ENCODE results near the gene GALNT1.
A peak's percentile ranks its signal among the peaks of the same experiment; 100 is the strongest.

Gene GALNT1

GRCh38 chr18:35641467-35641866, 59.9 kb downstream of the GALNT1 start:
- no peak overlapping the region for H3K9ac ChIP-seq (ENCODE audit: low read length)

GRCh38 chr18:35641916-35642315, 60.4 kb downstream of the GALNT1 start:
- peak; percentile 29 for DNase-seq (ENCODE audit: low read depth)
- Histone ChIP-seq H3K4me3 (ENCODE audit: low read length) (no peak overlapping the region), H3K9me3 (ENCODE audit: control insufficient read depth, low read length) (no peaks in the 10 kb centered on the region), H3K4me1 (ENCODE audit: control insufficient read depth, insufficient read depth, low read length) (peaks cover 7% of the 10 kb centered on the region), H3K27me3 (replicated peaks; ENCODE audit: control insufficient read depth, insufficient read depth, low read length) (no peaks in the 10 kb centered on the region), H3K9ac (ENCODE audit: low read length) (no peak overlapping the region), H3K36me3 (ENCODE audit: control insufficient read depth, insufficient read depth, low read length, severe bottlenecking) (peaks cover 5% of the 10 kb centered on the region)

More at GRCh38 chr18:35641467-35641866, 59.9 kb downstream of the GALNT1 start:
- Histone ChIP-seq H3K4me1 (ENCODE audit: control insufficient read depth, insufficient read depth, low read length) (peaks cover 7% of the 10 kb centered on the region), H3K4me3 (ENCODE audit: low read length) (no peak overlapping the region), H3K27me3 (replicated peaks; ENCODE audit: control insufficient read depth, insufficient read depth, low read length) (no peaks in the 10 kb centered on the region), H3K36me3 (ENCODE audit: control insufficient read depth, insufficient read depth, low read length, severe bottlenecking) (peaks cover 4% of the 10 kb centered on the region), H3K9me3 (ENCODE audit: control insufficient read depth, low read length) (no peaks in the 10 kb centered on the region)
- DNase-seq (ENCODE audit: low read depth): no peak

- H3K9me3 ChIP-seq (ENCODE audit: control insufficient read depth, low read length): no peaks in the 10 kb centered on the region
- H3K4me1 ChIP-seq (ENCODE audit: control insufficient read depth, insufficient read depth, low read length): peaks cover 7% of the 10 kb centered on the region
Measured at GRCh38 chr18:35642802-35643201, 61.3 kb downstream of the GALNT1 start.

GRCh38 chr18:35646449-35646848, 64.9 kb downstream of the GALNT1 start:
- H3K4me3 ChIP-seq (ENCODE audit: low read length): no peak overlapping the region
- no peak overlapping the region for H3K9ac ChIP-seq (ENCODE audit: low read length)
- DNase-seq (ENCODE audit: low read depth): no peak
- H3K27me3 ChIP-seq (replicated peaks; ENCODE audit: control insufficient read depth, insufficient read depth, low read length): no peaks in the 10 kb centered on the region
- peaks cover 7% of the 10 kb centered on the region for H3K4me1 ChIP-seq (ENCODE audit: control insufficient read depth, insufficient read depth, low read length)
- no peaks in the 10 kb centered on the region for H3K9me3 ChIP-seq (ENCODE audit: control insufficient read depth, low read length)
- peaks cover 5% of the 10 kb centered on the region for H3K36me3 ChIP-seq (ENCODE audit: control insufficient read depth, insufficient read depth, low read length, severe bottlenecking)

More at GRCh38 chr18:35642802-35643201, 61.3 kb downstream of the GALNT1 start:
- DNase-seq (ENCODE audit: low read depth): no peak
- no peaks in the 10 kb centered on the region for H3K27me3 ChIP-seq (replicated peaks; ENCODE audit: control insufficient read depth, insufficient read depth, low read length)
- no peak overlapping the region for H3K4me3 ChIP-seq (ENCODE audit: low read length)
- peaks cover 5% of the 10 kb centered on the region for H3K36me3 ChIP-seq (ENCODE audit: control insufficient read depth, insufficient read depth, low read length, severe bottlenecking)
- no peak overlapping the region for H3K9ac ChIP-seq (ENCODE audit: low read length)

DNA sequence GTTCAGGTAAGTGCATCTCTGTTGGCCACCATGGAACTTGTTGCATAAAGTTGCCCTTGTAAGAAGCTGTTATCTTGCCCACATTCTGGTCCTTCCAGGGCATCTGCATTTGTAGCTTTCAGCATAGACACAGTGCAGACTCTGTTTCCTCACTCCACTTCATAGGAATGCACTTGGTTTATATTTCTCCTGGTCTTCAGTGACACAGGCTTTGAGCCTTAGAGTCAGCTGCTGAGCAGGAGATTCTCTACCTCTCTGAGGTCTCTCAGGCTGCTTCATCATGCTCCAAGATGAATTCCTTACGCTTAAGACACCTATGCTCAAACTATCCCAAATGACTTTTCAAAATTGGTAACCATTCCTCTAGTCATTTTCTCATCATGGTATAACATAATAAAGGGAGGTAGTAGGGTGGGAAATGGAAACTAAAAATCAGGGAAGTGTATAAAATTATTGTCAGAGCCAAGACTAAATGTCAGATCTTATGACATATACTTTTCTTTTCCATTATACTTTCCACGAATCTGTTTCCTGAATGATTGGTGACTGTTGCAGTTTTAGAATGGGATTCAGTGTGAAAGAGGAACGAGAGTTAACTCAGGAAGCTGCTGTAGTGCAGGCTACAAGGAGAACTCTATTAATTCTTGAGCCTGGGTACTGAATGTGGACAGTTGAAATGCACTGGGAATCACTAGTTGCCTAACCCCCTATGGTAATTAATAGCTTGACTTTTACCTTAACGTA, 72.0 kb downstream of the GALNT1 start:
- H3K4me3 ChIP-seq (ENCODE audit: low read length): no peak overlapping the region
- no peak for DNase-seq (ENCODE audit: low read depth)
- H3K4me1 ChIP-seq (ENCODE audit: control insufficient read depth, insufficient read depth, low read length): peaks cover 9% of the 10 kb centered on the region

DNA sequence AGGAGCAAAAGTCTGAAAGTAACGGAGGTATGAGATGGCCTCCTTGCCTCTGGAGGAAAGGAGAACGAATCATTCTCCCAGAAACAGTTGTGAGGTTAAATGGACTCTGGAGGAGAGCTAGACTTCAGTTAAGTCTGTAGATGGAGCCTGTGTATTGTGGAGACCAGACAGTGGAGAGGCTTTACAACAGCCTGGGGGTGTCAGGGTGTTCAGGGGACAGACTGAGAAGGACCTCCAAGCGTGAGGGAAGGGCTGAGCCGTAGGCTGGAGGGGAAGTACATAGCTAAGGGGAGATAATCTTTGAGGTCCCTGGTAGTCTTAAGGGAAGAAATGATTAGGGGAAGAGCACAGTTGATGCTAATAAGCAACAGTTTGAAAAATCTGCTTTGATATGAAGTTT, 76.6 kb downstream of the GALNT1 start:
- Histone ChIP-seq H3K4me3 (ENCODE audit: low read length) (no peak overlapping the region), H3K9ac (ENCODE audit: low read length) (no peak overlapping the region), H3K36me3 (ENCODE audit: control insufficient read depth, insufficient read depth, low read length, severe bottlenecking) (peaks cover under 1% of the 10 kb centered on the region), H3K27me3 (replicated peaks; ENCODE audit: control insufficient read depth, insufficient read depth, low read length) (no peaks in the 10 kb centered on the region), H3K9me3 (ENCODE audit: control insufficient read depth, low read length) (no peaks in the 10 kb centered on the region), H3K4me1 (ENCODE audit: control insufficient read depth, insufficient read depth, low read length) (peaks cover 9% of the 10 kb centered on the region)
- no peak for DNase-seq (ENCODE audit: low read depth)

More for the DNA sequence above, 72.0 kb downstream of the GALNT1 start:
- Histone ChIP-seq H3K36me3 (ENCODE audit: control insufficient read depth, insufficient read depth, low read length, severe bottlenecking) (no peaks in the 10 kb centered on the region), H3K27me3 (replicated peaks; ENCODE audit: control insufficient read depth, insufficient read depth, low read length) (no peaks in the 10 kb centered on the region), H3K9ac (ENCODE audit: low read length) (no peak overlapping the region), H3K9me3 (ENCODE audit: control insufficient read depth, low read length) (no peaks in the 10 kb centered on the region)

DNA sequence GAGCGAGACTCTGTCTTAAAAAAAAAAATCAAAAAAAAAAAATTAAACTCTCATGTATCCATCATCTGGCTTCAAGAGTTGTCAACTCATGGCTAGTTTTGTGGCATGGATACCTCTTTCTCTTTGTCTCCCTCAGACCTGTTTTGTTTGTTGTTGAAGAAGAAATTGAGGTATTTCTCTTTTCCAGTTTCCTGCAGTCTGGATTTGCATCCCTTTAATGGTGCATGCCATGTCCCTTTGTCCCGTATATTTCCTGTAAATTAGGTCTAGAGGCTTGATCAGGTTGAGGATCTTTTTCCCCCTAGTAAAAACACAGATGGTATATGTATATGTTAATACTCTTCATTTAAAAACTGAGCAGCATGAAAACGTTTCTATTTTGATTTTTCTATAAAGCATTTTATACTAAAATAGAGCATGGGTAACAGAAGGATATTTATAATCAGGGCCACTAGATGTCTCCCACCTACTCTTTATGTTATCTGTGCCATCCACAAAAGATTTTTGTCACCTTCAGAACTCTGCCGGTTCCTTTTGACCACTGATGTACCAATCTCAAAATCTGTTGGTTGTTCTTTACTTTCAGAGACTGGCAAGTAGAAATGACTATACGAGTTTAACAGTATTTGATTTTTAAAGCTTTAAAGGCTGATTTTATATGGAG, 80.1 kb downstream of the GALNT1 start:
- DNase-seq (ENCODE audit: low read depth): peak; percentile 25

DNA sequence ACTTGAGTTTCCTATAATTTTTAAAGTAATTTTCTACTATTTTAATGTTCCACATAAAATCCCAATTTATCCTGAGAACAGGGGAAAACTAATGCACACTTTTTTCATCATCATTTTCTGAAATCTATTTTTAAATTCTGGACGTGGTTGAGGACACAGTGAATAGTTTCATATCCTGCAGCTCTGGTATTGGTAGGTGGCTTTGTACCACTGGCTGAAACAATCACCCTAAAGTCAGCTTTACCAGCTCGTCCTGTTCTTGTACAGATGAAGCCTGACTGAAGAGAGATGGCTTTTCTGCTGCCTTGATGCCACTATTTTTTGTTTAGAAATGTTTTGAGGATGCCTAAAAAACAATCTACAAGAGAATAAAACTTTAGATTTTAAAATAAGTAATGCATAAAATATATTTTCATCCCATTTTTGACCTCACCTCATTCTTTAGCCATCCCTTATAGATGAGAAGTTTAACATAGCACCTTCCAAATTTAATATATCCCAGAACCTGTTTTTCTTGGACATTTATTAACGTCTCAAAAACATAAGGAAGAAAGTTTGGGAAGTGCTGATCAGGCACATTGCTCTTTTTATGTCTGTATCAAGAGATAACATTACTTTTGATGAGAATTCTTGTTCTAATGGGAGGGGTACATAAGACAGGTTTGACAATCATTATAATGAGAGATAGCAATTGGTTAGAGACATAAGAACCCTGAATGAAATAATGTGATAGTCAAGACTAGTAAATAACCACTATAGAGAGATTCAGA, 80.9 kb downstream of the GALNT1 start:
- no peak overlapping the region for H3K4me3 ChIP-seq (ENCODE audit: low read length)
- H3K4me1 ChIP-seq (ENCODE audit: control insufficient read depth, insufficient read depth, low read length): no peaks in the 10 kb centered on the region
- H3K9ac ChIP-seq (ENCODE audit: low read length): no peak overlapping the region
- DNase-seq (ENCODE audit: low read depth): no peak
- H3K36me3 ChIP-seq (ENCODE audit: control insufficient read depth, insufficient read depth, low read length, severe bottlenecking): peaks cover 32% of the 10 kb centered on the region
- no peaks in the 10 kb centered on the region for H3K27me3 ChIP-seq (replicated peaks; ENCODE audit: control insufficient read depth, insufficient read depth, low read length)
- H3K9me3 ChIP-seq (ENCODE audit: control insufficient read depth, low read length): no peaks in the 10 kb centered on the region

More for the DNA sequence above, 80.1 kb downstream of the GALNT1 start:
- Histone ChIP-seq H3K9ac (ENCODE audit: low read length) (no peak overlapping the region), H3K4me3 (ENCODE audit: low read length) (no peak overlapping the region), H3K4me1 (ENCODE audit: control insufficient read depth, insufficient read depth, low read length) (no peaks in the 10 kb centered on the region), H3K36me3 (ENCODE audit: control insufficient read depth, insufficient read depth, low read length, severe bottlenecking) (peaks cover 30% of the 10 kb centered on the region), H3K27me3 (replicated peaks; ENCODE audit: control insufficient read depth, insufficient read depth, low read length) (no peaks in the 10 kb centered on the region), H3K9me3 (ENCODE audit: control insufficient read depth, low read length) (no peaks in the 10 kb centered on the region)

DNA sequence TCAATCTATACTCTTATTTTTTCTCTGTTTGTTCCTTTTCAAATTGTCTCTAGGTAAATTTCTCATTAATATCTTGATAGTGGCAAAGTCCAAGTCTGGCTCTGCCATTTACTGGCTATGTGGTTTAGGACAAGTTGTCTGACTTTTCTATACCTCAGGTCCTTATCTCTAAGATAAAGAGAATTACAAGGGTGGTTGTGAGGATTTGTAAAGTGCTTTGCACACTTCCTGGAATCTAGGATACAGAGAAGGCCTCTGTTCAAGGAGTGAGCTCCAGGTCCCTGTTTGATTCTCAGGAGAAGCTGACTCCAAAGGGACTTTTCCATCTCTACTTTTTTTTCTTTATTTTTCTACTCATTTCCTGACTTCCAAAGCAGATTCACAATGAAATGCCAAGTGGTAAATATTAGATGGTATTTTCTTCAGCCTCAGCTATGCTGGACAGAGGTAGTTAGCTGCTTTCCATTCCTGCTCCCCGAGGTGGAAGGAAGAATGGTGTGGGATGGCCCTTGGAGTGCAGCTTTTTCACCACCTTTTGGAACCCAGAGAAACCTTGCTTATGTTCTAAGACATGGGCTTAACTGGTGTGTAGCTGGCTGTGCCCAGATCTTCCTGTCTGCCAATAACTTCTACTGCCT, 90.5 kb downstream of the GALNT1 start:
- no peak overlapping the region for H3K9ac ChIP-seq (ENCODE audit: low read length)
- no peak overlapping the region for H3K4me3 ChIP-seq (ENCODE audit: low read length)
- no peaks in the 10 kb centered on the region for H3K4me1 ChIP-seq (ENCODE audit: control insufficient read depth, insufficient read depth, low read length)
- no peaks in the 10 kb centered on the region for H3K9me3 ChIP-seq (ENCODE audit: control insufficient read depth, low read length)
- DNase-seq (ENCODE audit: low read depth): peak; percentile 11
- H3K27me3 ChIP-seq (replicated peaks; ENCODE audit: control insufficient read depth, insufficient read depth, low read length): no peaks in the 10 kb centered on the region
- no peaks in the 10 kb centered on the region for H3K36me3 ChIP-seq (ENCODE audit: control insufficient read depth, insufficient read depth, low read length, severe bottlenecking)

- no peaks in the 10 kb centered on the region for H3K9me3 ChIP-seq (ENCODE audit: control insufficient read depth, low read length)
- H3K4me3 ChIP-seq (ENCODE audit: low read length): no peak overlapping the region
- peaks cover 6% of the 10 kb centered on the region for H3K36me3 ChIP-seq (ENCODE audit: control insufficient read depth, insufficient read depth, low read length, severe bottlenecking)
- H3K27me3 ChIP-seq (replicated peaks; ENCODE audit: control insufficient read depth, insufficient read depth, low read length): no peaks in the 10 kb centered on the region
- peak; percentile 36 for DNase-seq (ENCODE audit: low read depth)
- no peaks in the 10 kb centered on the region for H3K4me1 ChIP-seq (ENCODE audit: control insufficient read depth, insufficient read depth, low read length)
- no peak overlapping the region for H3K9ac ChIP-seq (ENCODE audit: low read length)
Measured at GRCh38 chr18:35672897-35673296, 91.4 kb downstream of the GALNT1 start.

DNA sequence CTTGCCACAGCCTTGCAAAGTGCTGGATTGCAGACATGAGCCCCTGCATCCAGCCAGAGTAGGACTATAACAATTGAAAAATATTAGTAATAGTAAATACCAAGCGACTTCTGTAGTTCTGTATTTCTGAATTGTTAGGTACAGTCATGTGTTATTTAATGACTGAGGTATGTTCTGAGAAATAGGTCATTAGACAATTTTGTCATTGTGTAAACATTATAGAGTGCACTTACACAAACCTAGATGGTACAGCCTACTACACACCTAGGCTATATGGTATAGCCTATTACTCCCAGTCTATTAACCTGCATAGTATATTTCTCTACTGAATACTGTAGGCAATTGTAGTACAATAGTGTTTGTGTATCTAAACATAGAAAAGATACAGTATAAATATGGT, 92.1 kb downstream of the GALNT1 start:
- no peak overlapping the region for H3K4me3 ChIP-seq (ENCODE audit: low read length)
- H3K9ac ChIP-seq (ENCODE audit: low read length): no peak overlapping the region
- DNase-seq (ENCODE audit: low read depth): no peak
- no peaks in the 10 kb centered on the region for H3K4me1 ChIP-seq (ENCODE audit: control insufficient read depth, insufficient read depth, low read length)
- no peaks in the 10 kb centered on the region for H3K9me3 ChIP-seq (ENCODE audit: control insufficient read depth, low read length)
- no peaks in the 10 kb centered on the region for H3K27me3 ChIP-seq (replicated peaks; ENCODE audit: control insufficient read depth, insufficient read depth, low read length)
- peaks cover 14% of the 10 kb centered on the region for H3K36me3 ChIP-seq (ENCODE audit: control insufficient read depth, insufficient read depth, low read length, severe bottlenecking)

Measured in adipocyte (in vitro differentiated cells).